GM18868 (cell line): Measurements from ENCODE around the gene CHD8.

Source experiments
- ATAC-seq: cut with Tn5 transposase; IDR thresholded peaks from one replicate; pipeline ENCODE4 v1.9.1; 2021; ENCODE audit warnings: mild to moderate bottlenecking, moderate library complexity; ENCODE audit not compliant: unreplicated experiment

CHD8 gene

DNA sequence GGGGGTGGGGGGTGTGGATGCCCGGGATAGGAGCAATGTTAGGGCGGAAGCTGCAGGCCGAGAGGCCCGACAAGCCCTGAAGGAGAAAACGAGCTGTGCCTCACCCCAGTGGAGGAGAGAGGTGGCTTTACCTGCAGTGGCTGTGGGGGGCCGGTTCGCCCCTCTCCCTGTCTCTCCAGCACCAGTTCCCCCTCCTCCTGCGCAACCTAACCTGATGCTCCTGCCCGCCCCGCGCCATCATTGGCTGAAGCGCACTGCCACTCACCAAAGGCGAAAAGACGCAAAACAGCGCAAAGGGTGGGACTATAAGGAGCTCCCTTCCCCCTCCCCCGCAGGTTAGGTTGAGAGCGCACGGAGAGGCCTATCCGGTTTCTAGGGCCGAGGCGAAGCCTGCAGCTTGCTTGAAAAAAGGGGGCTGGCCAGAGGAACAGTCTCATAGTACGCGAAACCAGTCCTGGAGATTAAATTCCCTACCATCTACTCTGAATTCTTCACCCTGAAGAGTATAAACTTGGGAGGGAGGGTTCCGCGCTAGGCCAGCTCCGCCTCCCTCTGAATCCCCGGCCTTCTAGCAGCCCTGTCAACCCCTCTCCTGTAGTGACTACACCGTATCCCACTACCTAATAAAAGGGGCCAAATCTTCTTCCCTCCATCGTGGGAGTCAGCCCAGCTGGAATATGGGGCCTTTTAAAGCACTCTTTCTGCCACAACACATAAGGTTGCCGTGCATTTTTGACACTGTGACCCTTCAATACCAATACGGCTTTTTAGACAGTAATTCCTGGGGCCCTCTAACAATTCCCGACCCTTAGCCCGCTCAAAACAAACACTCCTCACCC, 18.6 kb downstream of the CHD8 start:
- ATAC-seq = peak; percentile 99

DNA sequence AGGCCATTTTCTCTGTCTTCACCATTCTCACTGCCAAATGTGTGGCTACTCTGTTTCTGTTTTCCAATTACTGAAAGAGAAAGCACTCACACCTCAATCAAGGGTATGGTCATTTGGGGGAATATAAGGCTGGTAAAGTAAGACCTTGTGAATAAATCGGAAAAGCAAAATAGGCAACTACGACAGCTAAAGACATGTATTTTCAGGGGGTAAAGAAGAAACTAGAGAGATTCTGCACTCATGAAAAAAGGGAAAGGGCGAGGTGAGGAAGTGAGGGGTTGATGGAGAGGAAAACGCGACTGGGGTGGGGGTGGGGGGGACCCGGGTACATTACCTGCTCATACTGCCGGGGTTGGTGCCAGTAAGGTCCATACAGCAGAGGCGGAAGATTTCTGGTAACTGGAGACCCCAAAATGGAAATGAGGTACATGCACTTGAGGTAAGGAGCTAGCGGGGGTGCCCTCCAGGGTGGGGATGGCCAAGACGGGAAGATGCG, 19.3 kb downstream of the CHD8 start:
- ATAC-seq = peak; percentile 2

DNA sequence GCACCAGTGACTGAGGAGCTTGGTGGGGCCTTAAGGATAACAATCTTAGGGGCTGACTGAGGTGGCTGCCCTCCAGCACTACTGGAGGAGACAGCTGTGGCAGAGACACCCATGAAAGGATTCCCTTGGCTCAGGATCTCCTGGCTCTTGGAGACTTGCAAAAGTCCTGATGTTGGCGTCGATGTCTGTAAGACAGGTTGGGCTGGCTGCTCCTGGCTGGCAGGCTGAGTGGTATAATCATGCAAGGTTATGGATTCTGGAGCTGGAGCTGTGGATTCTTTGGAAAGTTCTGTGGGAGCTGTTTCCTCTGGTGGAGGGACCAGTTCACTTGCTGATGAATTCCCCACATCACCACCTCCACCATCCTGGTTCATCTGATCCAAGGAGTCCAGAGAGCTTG, 24.8 kb downstream of the CHD8 start:
- no peak for ATAC-seq

DNA sequence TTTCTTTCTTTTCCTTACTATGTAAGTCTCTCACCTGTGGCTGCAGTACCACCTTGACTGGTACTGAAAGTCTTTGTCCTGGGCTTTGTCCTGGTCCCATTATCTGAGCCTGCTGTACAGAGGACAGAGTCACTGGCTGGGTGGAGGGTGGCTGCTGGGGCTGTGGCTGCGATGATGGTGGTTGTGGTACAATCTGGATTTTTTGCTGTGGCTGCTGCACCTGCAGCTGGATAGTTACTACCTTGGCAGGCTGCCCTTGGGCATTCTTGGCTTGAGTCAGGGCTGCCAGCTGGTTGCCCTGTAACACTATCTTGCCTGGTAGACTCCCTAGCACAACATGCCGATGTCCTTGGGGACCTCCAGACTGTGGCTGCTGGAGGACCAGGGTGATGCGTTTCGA, 27.0 kb downstream of the CHD8 start:
- no peak for ATAC-seq

DNA sequence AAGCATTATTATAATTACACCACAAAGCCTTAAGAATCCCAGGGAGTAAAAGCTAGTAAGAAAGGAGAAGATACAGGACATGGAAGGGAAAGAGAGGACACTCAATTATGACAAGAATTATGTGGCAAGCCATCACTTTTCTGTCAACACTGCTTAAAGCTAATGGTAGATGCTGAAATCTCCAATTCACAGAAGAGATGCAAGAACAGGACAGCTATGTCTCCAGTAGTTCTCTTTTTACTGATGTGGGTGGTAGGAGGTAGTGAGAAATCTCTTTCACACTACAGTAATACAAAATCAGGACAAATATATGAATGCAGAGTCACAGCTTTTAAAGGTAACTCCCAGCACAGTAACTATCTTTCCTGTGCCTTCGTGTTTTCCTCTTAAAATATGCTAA, 29.2 kb downstream of the CHD8 start:
- no peak for ATAC-seq

DNA sequence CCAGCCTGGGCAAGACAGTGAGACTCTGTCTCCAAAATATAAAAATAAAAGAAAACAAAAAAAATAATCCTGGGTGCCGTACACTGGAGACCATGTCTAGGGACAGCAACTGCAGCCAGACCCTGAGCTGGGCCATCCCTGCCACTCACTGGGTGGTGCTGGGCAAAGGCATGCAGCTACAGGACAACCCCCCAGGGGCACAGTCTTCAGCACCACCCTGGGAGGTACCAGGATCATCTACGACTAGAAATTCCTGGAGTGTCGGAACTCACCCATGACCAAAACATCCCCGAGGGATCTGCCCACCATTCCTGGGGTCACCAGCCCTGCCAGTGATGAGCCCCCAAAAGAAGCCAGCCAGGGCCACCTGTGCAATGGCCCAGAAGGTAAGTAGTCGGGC, 36.4 kb downstream of the CHD8 start:
- ATAC-seq = no peak

DNA sequence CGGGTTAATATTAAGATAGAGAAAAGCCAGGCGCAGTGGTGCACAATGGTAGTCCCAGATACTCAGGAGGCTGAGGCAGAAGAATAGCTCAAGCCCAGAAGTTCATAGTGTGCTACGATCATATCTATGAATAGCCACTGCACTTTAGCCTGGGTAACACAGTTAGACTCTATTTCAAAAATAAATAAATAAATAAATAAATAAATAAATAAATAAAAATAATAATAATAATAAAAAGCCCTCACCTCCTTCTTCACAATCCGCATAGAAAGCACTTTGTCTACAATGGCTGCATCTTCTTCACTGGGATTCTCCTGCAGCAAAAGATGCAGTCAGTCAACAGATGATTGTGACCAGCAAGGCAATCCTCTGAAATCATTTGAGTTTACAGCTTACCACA, 40.6 kb downstream of the CHD8 start:
- ATAC-seq = no peak

DNA sequence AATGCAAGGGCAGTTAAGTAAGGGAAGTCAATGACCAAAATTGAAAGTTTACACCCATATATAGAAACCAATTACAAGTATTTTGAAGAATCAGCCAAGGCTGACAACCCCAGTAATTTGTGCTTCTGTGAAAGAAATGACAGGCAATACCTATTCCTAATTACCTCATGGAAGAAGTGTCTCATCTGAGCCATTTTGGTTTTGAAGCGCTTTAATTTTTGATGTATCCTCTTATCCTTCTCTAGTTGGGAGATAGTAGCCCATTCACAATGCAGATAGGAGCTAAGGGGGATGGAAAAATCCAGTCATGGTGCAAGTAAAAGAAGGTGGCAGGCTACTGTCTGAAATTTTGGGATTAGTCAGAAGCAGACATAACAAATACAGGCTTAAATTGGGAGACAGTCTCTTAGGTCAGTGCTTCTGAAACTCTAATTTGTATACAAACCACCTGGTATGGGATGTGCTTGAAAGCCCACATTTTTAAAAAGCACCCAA, 41.7 kb downstream of the CHD8 start:
- ATAC-seq = peak; percentile 86

DNA sequence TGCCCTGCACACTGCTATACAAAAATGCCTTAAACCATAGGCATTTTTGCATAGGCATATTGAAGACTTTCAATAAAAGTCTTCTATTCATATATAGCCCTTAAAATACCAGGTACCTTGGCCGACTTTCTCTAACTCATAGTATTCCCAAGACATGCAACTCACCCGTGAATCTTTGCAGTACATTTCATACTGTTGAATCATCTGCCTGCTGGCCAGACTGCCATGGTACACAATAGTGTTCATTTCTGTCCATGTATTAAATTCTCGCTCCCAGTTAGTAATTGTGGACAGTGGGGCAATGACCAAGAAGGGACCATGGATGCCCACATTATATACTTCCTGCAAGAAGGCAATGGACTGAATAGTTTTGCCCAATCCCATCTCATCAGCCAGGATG, 47.8 kb downstream of the CHD8 start:
- no peak for ATAC-seq

DNA sequence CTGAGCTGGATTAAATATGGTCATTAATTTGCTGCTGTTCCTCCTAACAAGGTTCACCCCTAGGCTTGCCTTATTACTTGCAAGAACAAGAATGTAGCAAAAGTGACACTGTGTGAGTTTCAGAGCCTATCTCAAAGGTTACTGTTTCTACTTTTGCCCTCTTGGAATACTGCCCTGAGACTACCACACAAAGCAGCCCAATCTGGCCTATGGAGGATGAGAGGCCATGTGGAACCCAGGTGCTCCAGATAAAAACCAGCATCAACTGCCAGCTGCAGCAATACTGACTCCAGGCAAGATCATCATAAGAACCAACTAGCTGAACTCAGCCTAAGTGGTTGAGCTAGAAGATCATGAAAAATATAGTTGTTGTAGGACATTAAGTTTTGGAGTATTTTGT, 49.7 kb downstream of the CHD8 start:
- no peak for ATAC-seq

DNA sequence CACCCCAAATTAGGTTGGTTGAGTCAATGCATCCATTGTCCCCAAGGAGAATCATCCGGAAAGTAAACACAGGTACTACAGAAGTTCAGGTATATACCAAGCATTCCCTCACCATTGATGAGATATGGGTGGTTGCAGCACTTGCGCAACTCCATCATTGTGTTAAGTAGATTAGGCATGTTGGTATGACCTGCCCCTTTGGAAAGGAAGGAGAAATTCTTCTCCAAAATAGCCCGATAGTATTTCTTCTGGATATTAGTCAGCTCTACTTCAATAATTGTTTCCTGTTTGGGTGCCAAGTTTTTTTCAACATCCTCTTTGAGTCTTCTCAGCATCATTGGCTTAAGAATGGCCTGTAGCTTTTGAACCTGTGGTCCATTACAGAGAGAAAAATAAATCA, 50.8 kb downstream of the CHD8 start:
- ATAC-seq = no peak

DNA sequence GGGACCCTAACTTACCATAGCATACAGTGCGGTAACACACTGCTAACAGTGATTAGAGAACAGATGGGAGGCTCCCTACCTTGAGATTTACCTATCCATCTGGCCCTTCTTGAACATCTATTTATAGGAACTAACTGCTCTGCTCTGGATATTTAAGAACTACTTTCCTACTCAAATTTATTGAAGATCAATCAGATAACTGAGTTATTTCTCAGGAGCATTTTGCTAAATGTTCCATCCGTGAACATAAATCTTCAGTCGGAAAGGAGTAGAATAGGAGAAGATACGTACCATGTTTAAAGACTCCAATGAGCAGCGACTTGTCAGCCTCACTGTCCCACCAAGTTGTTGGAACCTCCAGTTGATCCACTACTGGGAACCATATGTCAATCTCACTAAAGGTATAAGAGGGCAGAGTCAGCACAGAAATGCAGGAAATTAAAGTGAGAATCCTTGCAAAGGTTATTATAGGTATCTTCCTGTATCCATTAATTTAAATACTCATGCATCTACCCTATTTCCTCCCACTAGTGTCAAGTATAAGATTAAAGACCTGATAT, 56.5 kb downstream of the CHD8 start:
- no peak for ATAC-seq

DNA sequence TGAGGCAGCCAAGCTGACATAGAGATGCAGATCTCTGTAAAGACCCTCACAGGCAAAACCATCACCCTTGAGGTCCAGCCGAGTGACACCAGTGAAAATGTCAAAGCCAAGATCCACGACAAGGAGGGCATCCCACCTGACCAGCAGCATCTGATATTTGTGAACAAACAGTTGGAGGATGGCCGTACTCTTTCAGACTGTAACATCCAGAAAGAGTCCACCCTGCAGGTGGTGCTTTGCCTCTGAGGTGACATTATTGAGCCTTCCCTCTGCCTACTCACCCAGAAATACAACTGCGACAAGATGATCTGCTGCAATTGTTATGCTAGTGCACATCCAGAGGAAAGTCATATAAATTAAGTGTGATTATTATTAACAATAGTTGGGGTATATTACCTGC, 57.0 kb downstream of the CHD8 start:
- ATAC-seq = no peak

DNA sequence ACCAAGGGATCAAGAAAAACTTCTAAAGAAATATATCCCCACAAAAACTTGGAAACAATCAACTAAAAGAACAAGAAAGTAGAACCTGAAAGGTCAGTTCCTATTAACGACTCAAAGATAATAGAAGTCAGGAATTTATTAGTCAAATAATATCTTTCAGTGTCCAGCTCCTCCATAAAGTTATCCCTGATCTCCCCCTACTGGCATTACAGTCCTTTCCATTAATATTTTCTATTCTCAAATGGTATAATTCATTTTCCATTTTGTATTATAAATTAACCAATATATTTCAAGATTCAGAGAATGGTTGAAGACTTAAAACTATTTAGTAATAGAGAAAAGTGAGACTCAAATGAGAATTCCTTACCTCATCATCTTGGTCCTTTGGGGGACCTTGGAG, 60.5 kb downstream of the CHD8 start:
- ATAC-seq = no peak

DNA sequence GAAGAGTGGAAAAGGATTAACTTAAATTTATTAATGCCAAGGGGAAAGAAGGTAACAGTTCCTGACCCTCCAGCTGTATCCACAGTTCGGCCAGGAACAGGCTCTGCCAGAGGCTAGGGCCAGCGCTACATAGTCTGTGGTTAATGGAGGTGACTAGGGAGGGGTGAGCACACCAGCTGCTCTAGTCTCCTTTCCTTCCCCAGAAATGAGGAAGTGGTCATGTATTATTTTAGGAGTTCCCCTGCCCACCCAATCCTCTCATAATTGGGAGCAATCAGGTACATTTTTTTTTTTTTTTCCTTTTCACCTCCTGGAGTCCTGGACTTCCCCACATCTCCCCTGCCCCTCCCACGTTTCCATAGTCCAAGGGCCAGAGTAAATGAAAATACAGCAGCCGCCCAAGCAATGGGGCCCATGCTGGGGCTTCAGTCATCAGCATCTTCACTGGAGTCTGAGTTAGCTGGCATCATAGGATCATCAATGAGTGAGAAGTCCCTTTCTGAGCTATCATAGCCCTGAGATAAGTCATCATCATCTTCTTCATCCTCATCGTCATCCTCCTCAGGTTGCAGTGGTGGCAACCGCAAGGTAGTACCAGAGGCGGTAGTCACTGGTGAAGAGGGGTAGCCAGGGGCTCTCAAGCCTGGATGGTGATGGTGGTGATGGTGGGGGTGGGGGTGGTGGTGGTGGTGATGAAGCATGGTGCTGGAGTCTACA, 70.6 kb downstream of the CHD8 start:
- ATAC-seq = peak; percentile 38

DNA sequence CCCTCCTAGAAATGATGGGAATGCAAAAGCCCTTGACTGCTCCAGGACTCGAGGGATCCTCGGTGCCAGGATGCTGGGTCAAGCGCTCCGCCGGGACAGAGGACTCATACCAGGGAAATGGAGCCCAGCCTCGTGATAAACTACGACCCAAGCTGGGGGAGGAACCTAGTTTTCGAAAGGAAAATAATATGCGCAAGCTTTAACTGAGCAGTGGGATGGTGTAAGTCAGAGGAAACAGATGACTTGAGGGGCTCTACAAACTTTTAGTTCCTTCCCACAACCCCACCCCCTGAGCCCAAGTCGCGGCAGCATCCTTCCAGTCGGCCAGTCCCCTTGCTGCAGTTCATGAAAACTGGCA, 71.5 kb downstream of the CHD8 start:
- peak; percentile 23 for ATAC-seq

DNA sequence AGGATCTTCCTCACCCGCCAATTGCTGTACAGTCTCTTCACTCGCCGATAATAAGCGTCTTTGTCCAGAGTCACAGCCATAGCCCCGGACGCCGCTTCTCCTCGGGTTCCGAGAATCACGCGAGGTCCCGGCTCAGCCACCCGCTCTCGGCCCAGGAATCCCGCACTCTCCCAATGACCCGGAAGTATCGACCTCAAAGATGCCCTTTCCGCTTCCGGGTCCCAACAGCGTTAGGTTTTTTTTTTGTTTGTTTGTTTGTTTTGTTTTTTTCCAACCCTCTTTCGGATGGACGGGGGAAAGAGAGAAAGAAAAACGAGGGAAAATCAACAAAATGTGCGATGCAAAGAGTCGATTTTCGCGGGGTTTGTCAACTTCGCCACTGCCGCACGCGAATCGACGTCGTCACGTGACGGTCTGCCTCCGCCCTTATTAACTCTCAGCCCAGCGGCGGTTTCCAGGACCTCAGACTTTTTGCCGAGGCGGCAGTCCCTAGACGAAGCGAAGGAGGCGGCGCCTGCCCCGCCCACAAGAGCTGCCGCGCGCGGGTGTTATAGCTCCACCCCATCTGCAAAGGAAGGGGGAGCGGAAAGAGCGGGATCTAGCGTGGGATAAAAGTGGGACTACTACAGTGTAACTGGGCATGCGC, 72.0 kb downstream of the CHD8 start, which contains the start of gene SUPT16H:
Gene SUPT16H (minus strand): TSS at position 172 of the 646 bp plus-strand sequence. CDS start 92 bp downstream, at position 80.
- ATAC-seq = peak; percentile 88

DNA sequence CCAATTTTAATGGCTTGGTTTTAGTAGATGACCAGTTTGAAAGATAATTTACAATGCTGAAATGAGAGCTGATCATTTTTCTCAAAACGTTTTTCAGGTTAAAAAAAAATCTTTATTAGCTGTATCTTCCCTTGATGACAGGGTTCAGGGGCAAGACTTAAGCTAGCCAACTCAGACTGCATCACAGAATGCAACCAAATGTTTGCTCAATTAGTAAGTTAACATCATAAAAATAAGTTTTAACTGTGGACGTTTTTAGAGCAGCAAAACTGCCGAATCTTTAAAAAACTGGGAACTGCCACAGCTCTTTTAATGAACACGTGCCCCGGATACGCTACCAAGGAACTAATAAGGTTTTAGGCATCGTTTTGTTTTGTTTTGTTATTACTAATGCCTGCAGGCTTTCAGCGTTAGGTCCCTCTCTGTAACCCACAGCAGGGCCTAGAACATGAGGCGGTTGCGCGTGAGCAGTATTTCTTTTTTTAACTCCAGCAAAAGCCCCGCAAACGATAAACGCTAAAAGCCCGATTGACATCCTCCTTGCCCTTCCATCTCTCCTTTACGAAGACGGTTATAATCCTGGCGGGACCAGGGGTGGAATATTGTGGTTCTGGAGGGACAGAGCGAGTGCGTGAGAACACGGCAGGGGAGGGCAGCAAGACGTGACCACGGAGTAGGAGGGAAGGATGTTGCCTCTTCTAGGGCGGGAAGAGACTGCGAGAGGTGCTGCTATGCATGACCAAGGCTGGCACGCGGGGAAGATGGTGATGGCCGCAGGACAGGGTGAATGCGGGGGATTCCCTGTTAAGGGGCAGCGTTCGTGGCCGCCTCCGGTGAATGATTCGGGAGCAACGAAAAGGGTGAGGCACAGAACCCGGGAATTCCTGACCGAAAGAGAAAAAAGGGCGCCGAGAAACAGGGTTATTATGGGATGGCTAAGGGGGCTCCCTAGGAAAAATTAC, 72.8 kb downstream of the CHD8 start:
- peak; percentile 33 for ATAC-seq

DNA sequence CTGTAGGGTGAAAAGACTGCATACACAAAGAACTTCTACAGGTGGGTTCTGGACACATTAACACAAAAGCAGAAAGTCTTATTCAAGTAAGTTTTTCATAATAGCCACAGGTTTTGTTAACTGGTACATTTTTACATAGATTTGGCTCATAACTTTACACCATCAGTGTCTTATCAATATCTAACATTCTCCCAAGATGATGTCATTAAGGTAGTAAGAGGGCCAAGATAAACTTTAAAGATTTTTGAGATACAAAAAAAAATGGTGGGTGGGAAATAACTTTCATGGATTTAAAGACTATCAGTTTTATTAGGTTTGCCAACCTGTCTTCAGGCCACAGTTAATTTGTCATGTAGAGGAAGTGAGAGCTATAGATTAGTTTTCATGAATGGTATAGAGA, 73.8 kb downstream of the CHD8 start:
- ATAC-seq = no peak

DNA sequence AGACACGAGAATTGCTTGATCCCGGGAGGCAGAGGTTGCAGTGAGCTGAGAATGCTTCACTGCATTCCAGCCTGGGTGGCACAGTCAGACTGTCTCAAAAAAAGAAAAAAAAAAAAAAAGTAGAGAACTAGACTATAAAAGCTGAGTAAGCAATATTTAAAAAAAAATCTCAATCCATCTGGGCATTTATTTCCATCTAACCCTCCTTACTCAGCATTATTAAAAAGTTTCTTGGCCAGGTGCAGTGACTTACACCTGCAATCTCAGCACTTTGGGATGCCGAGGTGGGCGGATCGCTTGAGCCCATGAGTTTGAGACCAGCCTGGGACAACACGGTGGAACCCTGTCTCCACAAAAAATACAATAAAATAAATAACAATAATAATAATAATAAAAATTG, 76.6 kb downstream of the CHD8 start:
- ATAC-seq = no peak
